AG09319 (cell line): ENCODE measurements around the gene FIBP.
A peak's percentile ranks its signal among the peaks of the same experiment; 100 is the strongest.

Source experiments
- DNase-seq: peaks from one replicate; pipeline ENCODE4 v3.0.0-alpha.2; 2010; ENCODE audit warnings: low read depth; ENCODE audit errors: extremely low read depth
- TF ChIP-seq, protein P1 (sequence below): IDR thresholded peaks from 2 replicates; pipeline ENCODE4 v1.5.1; 2011; ENCODE audit warnings: low read depth, mild to moderate bottlenecking, inconsistent platforms, low read length, moderate library complexity

Gene FIBP

DNA sequence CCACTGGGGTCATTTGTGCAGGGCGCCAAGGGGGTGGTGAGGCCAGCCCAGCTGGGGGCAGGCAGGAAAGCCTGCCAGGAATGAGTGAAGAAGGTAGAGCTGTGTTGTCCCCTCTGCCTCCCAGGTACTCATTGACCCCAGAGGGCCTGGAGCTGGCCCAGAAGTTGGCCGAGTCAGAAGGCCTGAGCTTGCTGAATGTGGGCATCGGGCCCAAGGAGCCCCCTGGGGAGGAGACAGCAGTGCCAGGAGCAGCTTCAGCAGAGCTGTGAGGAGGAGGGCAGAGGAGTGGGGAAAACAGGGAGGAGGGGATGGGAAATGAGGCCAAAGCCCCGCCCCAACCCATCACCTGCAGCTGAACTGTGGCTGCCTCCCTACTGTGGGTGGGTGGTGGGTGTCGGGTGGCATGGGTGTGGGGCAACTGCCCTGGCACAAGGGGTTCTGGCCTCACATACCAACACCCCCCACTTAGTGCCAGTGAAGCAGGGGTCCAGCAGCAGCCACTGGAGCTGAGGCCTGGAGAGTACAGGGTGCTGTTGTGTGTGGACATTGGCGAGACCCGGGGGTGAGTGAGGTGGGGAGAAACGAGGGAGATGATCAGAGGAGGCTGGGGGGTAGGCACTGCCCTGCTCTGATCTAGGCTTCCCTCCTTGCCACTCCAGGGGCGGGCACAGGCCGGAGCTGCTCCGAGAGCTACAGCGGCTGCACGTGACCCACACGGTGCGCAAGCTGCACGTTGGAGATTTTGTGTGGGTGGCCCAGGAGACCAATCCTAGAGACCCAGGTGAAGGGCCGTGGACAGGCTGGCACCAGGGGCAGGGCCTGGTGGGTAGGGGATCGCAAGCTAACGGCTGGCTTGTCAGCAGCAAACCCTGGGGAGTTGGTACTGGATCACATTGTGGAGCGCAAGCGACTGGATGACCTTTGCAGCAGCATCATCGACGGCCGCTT, 25.1 kb downstream of the FIBP start:
- no peak for DNase-seq
- TF ChIP-seq, protein P1, sequence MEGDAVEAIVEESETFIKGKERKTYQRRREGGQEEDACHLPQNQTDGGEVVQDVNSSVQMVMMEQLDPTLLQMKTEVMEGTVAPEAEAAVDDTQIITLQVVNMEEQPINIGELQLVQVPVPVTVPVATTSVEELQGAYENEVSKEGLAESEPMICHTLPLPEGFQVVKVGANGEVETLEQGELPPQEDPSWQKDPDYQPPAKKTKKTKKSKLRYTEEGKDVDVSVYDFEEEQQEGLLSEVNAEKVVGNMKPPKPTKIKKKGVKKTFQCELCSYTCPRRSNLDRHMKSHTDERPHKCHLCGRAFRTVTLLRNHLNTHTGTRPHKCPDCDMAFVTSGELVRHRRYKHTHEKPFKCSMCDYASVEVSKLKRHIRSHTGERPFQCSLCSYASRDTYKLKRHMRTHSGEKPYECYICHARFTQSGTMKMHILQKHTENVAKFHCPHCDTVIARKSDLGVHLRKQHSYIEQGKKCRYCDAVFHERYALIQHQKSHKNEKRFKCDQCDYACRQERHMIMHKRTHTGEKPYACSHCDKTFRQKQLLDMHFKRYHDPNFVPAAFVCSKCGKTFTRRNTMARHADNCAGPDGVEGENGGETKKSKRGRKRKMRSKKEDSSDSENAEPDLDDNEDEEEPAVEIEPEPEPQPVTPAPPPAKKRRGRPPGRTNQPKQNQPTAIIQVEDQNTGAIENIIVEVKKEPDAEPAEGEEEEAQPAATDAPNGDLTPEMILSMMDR = no peak

DNA sequence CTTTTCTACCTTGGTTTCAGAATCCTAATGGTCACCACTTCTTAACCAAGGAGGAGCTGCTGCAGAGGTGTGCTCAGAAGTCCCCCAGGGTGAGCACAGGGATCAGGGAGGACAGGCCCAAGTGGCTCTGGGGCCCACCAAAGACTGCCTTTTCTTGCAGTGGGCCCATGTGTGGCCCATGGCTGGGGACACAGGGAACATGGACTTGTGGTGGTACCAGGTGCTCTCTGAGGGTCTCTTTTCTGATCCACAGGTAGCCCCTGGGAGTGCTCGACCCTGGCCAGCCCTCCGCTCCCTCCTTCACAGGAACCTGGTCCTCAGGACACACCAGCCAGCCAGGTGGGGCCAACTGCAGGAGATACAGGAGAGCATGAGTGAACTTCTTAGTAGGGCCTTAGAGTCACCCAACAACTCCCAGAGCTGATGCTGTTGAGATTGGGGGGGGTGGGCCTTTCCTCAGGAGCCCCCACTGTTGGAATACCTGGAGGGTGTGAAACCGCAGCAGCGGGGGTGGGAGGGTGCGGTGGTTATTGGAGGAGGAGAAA, 26.0 kb downstream of the FIBP start:
- no peak for DNase-seq
- TF ChIP-seq, protein P1 = no peak

DNA sequence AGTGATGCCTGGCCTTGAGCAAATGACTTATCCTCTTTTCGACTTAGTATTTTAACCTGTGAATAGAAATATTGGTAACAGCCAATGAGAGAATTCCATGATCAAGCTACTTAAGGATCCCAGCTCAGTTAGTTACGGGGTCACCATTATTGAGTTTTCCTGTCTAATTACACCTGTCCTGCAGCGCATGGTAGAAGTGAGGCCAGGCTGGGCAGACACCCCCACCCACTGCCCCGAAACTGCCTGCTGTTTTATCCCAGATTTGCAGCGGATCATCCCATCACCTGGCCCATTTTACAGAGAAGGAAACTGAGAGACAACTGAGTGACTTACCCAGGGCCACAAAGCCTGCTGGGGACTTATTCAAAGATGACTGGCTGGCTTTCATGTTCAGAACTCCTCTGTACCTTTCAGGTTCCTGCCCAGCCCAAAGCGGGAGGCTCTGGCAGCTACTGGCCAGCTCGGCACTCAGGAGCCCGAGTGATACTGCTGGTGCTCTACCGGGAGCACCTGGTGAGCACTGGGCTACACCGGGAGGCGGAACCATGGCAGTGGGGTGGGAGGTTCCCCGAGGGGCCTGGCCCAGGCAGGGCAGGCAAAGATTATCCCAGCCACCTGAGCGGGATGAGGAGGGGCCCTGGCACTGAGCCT, 26.6 kb downstream of the FIBP start:
- TF ChIP-seq, protein P1 = no peak
- DNase-seq = no peak

DNA sequence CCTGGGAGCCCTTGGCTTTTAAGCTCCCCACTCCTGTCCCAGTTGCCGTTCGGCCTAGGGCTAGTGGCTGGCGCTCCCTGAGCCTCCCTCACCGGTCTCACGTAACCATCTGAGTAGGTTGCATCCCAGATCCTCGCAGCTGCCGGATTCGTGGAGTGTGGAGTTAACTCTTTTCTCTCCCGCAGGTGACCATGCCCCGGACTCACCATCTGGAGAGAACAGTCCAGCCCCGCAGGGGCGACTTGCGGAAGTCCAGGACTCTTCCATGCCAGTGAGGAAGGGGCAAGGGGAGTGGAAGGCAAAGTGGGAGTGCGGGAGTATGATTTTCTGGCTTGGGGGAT, 27.1 kb downstream of the FIBP start:
- TF ChIP-seq, protein P1 = no peak
- DNase-seq = no peak

DNA sequence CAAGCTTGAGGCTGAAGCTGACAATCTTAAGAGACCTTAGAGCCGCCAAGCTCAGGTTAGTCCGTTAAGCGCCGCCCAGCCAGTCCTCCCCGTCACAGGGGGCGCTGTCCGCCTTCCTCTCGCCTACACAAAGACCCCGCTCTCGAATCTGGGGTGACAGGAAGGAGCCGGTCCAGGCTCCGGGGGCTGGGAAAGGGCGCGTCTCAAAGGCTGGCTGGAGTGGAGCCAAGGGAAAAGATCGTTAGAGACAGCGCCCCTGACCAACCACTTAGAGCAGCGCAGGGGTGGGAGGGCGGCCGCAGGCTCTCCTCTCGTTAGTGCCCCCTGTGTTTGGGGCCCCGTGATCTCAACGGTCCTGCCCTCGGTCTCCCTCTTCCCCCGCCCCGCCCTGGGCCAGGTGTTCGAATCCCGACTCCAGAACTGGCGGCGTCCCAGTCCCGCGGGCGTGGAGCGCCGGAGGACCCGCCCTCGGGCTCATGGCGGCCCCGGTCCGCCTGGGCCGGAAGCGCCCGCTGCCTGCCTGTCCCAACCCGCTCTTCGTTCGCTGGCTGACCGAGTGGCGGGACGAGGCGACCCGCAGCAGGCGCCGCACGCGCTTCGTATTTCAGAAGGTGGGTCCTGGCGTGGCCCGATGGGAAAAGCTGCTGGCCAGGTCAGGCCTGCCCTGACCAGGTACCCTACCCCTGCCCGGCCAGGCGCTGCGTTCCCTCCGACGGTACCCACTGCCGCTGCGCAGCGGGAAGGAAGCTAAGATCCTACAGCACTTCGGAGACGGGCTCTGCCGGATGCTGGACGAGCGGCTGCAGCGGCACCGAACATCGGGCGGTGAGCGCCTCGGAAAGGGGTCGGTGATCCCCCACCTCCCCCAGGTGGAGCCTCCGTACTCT, 27.8 kb downstream of the FIBP start, which contains the start of gene MUS81:
Gene MUS81 (plus strand): TSS at position 156 of the 887 bp plus-strand sequence. CDS start 321 bp downstream, at position 477.
- DNase-seq = peak; percentile 96
- TF ChIP-seq, protein P1 = peak; percentile 88

DNA sequence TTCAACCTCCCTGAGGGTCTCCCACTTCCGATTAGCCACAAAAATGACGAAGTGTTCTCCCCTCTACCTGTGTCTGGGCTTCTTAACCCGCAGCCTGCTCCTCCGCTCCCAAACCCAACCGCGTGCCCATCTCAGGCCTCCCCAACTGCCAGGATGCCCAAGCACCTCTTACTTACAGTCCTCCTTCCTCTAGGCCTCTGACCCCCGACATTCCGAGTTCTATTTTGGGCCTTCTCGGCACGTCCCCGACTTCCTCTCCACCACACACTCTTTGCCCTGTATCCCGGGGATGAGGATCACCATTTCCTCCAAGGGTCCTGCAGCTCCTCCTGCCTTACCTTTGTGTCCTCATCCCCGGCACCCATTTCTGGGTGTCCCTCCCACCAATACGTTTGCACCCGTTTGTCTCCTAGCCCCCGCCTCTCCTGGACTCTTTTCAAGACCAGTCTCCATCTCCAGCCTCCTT, 28.4 kb downstream of the FIBP start:
- TF ChIP-seq, protein P1 = no peak
- DNase-seq = no peak
